H1 (cell line): ENCODE results near the gene NME4. TPM values are rescaled to one million over a fixed set of nuclear protein-coding genes. Genes with fewer than 3 reads are reported as not detected.

Experiments
- FOSL1 ChIP-seq: IDR thresholded peaks from 2 replicates; pipeline ENCODE4 v1.6.1; 2011; ENCODE audit warnings: mild to moderate bottlenecking, low read depth, low read length, moderate library complexity; ENCODE audit not compliant: insufficient read depth
- KDM4A ChIP-seq: IDR thresholded peaks from one replicate; pipeline ENCODE4 v1.7.1; 2012; ENCODE audit warnings: low read depth, mild to moderate bottlenecking, moderate library complexity, low read length, inconsistent platforms; ENCODE audit not compliant: severe bottlenecking
- polyA plus RNA-seq, 7 experiments: library from polyadenylated mRNA; depleted of rRNA in 3 of 7; stranded (reverse) in 5 of 7; unstranded in 2 of 7; fragments of >200 nt in 5 of 7; fragments of 200-250 nt in 2 of 7; gene quantifications; 1 replicate in 5 of 7; 2 replicates in 1 of 7; 4 replicates in 1 of 7; pipeline versions ENCODE4 v1.2.1 to v1.2.3, GENCODE V29; 2011 to 2013; ENCODE audit warnings: missing spikeins in 2 of 7, mixed read lengths in 2 of 7
- total RNA-seq: library from RNA; stranded (reverse); fragmentation: NEBNext Ultra II Directional; extraction: Animal tissue kit (Norgen Biotek cat#: 25700); gene quantifications from 2 replicates; pipeline ENCODE4 v1.2.1, GENCODE V29; 2021
- TF ChIP-seq, protein P1 (sequence below): IDR thresholded peaks from 2 replicates; pipeline ENCODE4 v1.6.1; 2011; ENCODE audit warnings: low read depth, mild to moderate bottlenecking, low read length; ENCODE audit not compliant: insufficient read depth
- TF ChIP-seq, protein P2 (sequence below), 3 experiments: IDR thresholded peaks; 1 replicate in 2 of 3; 2 replicates in 1 of 3; pipeline versions ENCODE4 v1.5.1 to v1.6.1; 2011; ENCODE audit warnings: low read length in 3 of 3, mild to moderate bottlenecking in 3 of 3, inconsistent platforms in 2 of 3, low read depth in 1 of 3, moderate library complexity in 1 of 3; ENCODE audit not compliant: insufficient read depth in 1 of 3; ENCODE audit errors: control extremely low read depth in 1 of 3

The NME4 gene
- total and polyA plus RNA-seq, 2 of the 8 experiments (the other 6 are each of a cell fraction or from before 2014, with no cell fraction given) = 408 to 863 TPM

DNA sequence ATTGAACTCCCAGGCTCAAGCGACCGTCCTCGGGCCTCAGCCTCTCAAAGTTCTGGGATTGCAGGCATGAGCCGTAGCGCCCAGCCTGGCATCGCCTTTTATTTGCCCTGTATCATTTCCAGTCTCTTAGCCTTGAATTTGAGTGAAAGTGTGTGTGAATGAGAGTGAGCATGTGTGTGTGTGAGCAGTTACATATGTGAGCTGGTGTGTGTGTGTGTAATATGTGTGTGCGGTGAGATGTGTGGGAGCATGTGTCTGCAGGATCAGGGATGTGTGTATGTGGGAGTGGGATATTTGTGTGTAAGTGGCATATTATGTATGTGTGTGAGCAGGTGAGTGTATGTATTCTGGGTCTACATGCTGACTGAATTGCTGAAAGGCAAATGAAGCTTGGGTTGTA lies 33.9 kb downstream of the NME4 start (continued):
- TF ChIP-seq FOSL1 (no peak), KDM4A (no peak)
- TF ChIP-seq, protein P1, sequence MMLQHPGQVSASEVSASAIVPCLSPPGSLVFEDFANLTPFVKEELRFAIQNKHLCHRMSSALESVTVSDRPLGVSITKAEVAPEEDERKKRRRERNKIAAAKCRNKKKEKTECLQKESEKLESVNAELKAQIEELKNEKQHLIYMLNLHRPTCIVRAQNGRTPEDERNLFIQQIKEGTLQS = no peak
- TF ChIP-seq, protein P2, sequence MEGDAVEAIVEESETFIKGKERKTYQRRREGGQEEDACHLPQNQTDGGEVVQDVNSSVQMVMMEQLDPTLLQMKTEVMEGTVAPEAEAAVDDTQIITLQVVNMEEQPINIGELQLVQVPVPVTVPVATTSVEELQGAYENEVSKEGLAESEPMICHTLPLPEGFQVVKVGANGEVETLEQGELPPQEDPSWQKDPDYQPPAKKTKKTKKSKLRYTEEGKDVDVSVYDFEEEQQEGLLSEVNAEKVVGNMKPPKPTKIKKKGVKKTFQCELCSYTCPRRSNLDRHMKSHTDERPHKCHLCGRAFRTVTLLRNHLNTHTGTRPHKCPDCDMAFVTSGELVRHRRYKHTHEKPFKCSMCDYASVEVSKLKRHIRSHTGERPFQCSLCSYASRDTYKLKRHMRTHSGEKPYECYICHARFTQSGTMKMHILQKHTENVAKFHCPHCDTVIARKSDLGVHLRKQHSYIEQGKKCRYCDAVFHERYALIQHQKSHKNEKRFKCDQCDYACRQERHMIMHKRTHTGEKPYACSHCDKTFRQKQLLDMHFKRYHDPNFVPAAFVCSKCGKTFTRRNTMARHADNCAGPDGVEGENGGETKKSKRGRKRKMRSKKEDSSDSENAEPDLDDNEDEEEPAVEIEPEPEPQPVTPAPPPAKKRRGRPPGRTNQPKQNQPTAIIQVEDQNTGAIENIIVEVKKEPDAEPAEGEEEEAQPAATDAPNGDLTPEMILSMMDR (IDR thresholded peaks at IDR 0.05; ENCODE audit: control extremely low read depth in 1 of 3, insufficient read depth in 1 of 3, low read depth in 1 of 3, low read length in 3 of 3) = no peak
